ENCODE measurements around the gene LAMP5.

DNA sequence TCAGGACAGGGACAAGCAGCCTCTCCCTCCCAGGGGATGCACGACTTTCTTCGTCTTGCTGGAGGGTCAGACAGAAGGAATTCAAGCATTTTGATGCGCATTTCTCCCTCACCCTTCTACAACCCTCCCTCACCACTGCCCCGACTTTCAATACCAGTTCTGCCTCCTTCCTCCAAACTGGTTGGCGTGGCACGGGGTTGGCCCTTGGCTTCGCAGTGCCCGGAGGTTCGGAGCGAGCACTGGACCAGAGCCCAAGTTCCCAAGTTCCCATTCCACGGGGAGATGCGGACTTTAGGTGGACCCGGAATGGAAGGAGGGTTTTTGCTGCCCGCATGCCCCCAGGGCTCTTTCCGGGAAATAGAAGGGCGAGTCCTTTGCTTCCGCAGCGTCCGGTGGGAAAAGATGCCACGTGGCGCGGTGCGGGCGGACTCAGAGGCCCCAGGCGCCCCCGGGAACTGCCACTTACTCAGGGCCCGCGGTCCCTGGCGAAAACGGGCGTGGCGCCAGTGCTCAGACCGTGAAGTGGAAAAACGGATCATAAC lies 8.0 kb upstream of the LAMP5 start:
- TF ChIP-seq SMAD1 (CRISPR knock-in tag; IDR thresholded peaks at IDR 0.05; ENCODE audit: borderline replicate concordance, low read depth), result no peak
- TF ChIP-seq GABPA (IDR thresholded peaks at IDR 0.05; ENCODE audit: low read depth, low read length), result no peak
- no peak for TF ChIP-seq GABPA (CRISPR knock-in tag; IDR thresholded peaks at IDR 0.05; ENCODE audit: low read depth)
- TF ChIP-seq POLR2A (IDR thresholded peaks at IDR 0.05; ENCODE audit: insufficient read depth in 1 of 2, low read depth in 2 of 2, low read length in 2 of 2), result no peak
- no peak for TF ChIP-seq ZNF343 (CRISPR knock-in tag; IDR thresholded peaks at IDR 0.05)
- TF ChIP-seq TARDBP (CRISPR knock-in tag; IDR thresholded peaks at IDR 0.05), result no peak
- no peak for TF ChIP-seq CREM (IDR thresholded peaks at IDR 0.05)
- no peak for TF ChIP-seq CREM (CRISPR knock-in tag; IDR thresholded peaks at IDR 0.05)
- no peak for TF ChIP-seq ZBTB7A (CRISPR knock-in tag; IDR thresholded peaks at IDR 0.05)
- TF ChIP-seq ZNF782 (CRISPR knock-in tag; IDR thresholded peaks at IDR 0.05; ENCODE audit: borderline replicate concordance), result no peak
- no peak for TF ChIP-seq ZNF256 (CRISPR knock-in tag; conservative IDR thresholded peaks at IDR 0.05)
